HG03521 (cell line): Measurements from ENCODE around the gene C8B.

Experiments
- ATAC-seq: cut with Tn5 transposase; IDR thresholded peaks from one replicate; pipeline ENCODE4 v1.9.1; 2021; ENCODE audit warnings: mild to moderate bottlenecking, moderate library complexity; ENCODE audit not compliant: unreplicated experiment

C8B gene

GRCh38 chr1:56973923-56974742 is 8.3 kb upstream of the C8B start:
- no peak for ATAC-seq

- no peak for ATAC-seq
Observed at GRCh38 chr1:56972976-56973375, 7.2 kb upstream of the C8B start.

GRCh38 chr1:56970280-56970679 is 4.5 kb upstream of the C8B start:
- no peak for ATAC-seq

- no peak for ATAC-seq
Observed at GRCh38 chr1:56968878-56969495, 3.2 kb upstream of the C8B start.

- no peak for ATAC-seq
Observed at GRCh38 chr1:56967900-56968832, 2.4 kb upstream of the C8B start.

GRCh38 chr1:56967355-56967754 is 1.5 kb upstream of the C8B start:
- ATAC-seq, result no peak

GRCh38 chr1:56966698-56966999 is 834 bp upstream of the C8B start:
- ATAC-seq, result no peak

GRCh38 chr1:56965191-56965590 is 624 bp downstream of the C8B start:
- ATAC-seq, result no peak

- ATAC-seq, result no peak
Observed at GRCh38 chr1:56964349-56965017, 1.3 kb downstream of the C8B start.

GRCh38 chr1:56963667-56964066 is 2.1 kb downstream of the C8B start:
- ATAC-seq, result no peak

GRCh38 chr1:56961426-56961825 is 4.4 kb downstream of the C8B start:
- ATAC-seq, result no peak

- no peak for ATAC-seq
Observed at GRCh38 chr1:56958526-56958925, 7.3 kb downstream of the C8B start.

- no peak for ATAC-seq
Observed at GRCh38 chr1:56957931-56958330, 7.9 kb downstream of the C8B start.

- ATAC-seq, result no peak
Observed at GRCh38 chr1:56954664-56955063, 11.2 kb downstream of the C8B start.

GRCh38 chr1:56953386-56953785 is 12.4 kb downstream of the C8B start:
- no peak for ATAC-seq

- no peak for ATAC-seq
Observed at GRCh38 chr1:56952501-56952900, 13.3 kb downstream of the C8B start.

- no peak for ATAC-seq
Observed at GRCh38 chr1:56948403-56949023, 17.3 kb downstream of the C8B start.

GRCh38 chr1:56940039-56940438 is 25.8 kb downstream of the C8B start:
- no peak for ATAC-seq

- no peak for ATAC-seq
Observed at GRCh38 chr1:56939209-56939608, 26.6 kb downstream of the C8B start.

- ATAC-seq, result no peak
Observed at GRCh38 chr1:56938646-56939045, 27.2 kb downstream of the C8B start.
